Activated naive CD8-positive, alpha-beta T cell treated with anti-CD3 and anti-CD28 coated beads, Interleukin-2, amount 10 ng/mL, durations not matched to agents 7 days and 5 days (primary cell): ENCODE measurements around the gene LST1. TPM values are rescaled to one million over a fixed set of nuclear protein-coding genes. Genes with fewer than 3 reads are reported as not detected.
"Not testable (repeated sequence)": the region's sequence is repeated elsewhere in the genome, so short reads cannot be mapped to it uniquely, and the experiment has no call there.

ENCODE experiments used
- ATAC-seq: fragments of 150-1000 bp; cut with Tn5 transposase; one replicate; pipeline ENCODE4 v1.10.0; 2021; ENCODE audit warnings: low read depth, moderate library complexity
- POLR2A ChIA-PET: fragments of 350-600 bp; sonication (Branson Sonifier 250); formaldehyde crosslinking; loops from one replicate; lab custom pipeline; 2021; ENCODE audit warnings: antibody characterized with exemption; lab: Charles Lee
- DNase-seq: peaks from one replicate; pipeline ENCODE4 v3.0.0; 2021
- H3K27ac Mint-ChIP-seq: one replicate; pipeline ENCODE4 v1.8.0; 2022; ENCODE audit warnings: mild to moderate bottlenecking, mixed read lengths
- H3K27me3 Mint-ChIP-seq: one replicate; pipeline ENCODE4 v1.8.0; 2022; ENCODE audit warnings: mild to moderate bottlenecking, moderate library complexity, mixed read lengths
- H3K36me3 Mint-ChIP-seq: one replicate; pipeline ENCODE4 v1.8.0; 2021; ENCODE audit warnings: mild to moderate bottlenecking, mixed read lengths
- H3K4me1 Mint-ChIP-seq: one replicate; pipeline ENCODE4 v1.8.0; 2021; ENCODE audit warnings: mixed read lengths
- H3K4me3 Mint-ChIP-seq: one replicate; pipeline ENCODE4 v1.8.0; 2022; ENCODE audit warnings: mild to moderate bottlenecking, moderate library complexity, mixed read lengths
- H3K9me3 Mint-ChIP-seq: one replicate; pipeline ENCODE4 v1.8.0; 2021; ENCODE audit warnings: mixed read lengths
- total RNA-seq, 2 experiments: library from RNA; stranded (reverse); gene quantifications; one replicate each; pipeline ENCODE4 v1.2.3, GENCODE V29; 2021

The LST1 gene
- total RNA-seq, 2 experiments from 2014 or later, result 91.8 to 105 TPM

- POLR2A ChIA-PET, result interaction anchor here (14.1 kb wide), 1 partner anchor 10 kb away, joined by 481 read pairs; the partner anchor contains the start of genes LST1, LTB and TNF
- Mint-ChIP-seq H3K36me3 (peaks cover 26% of the 10 kb centered on the region), H3K27ac (peak overlapping the region; percentile 9), H3K4me1 (peaks cover 69% of the 10 kb centered on the region), H3K4me3 (peak overlapping the region; percentile 30)
- H3K27me3 Mint-ChIP-seq, DNase-seq, ATAC-seq, H3K9me3 Mint-ChIP-seq: not testable (repeated sequence)
These were observed 4.6 kb downstream of the LST1 start for GRCh38 chr6:31590691-31591090.

GRCh38 chr6:31592396-31592771 lies 6.3 kb downstream of the LST1 start:
- Mint-ChIP-seq H3K27me3 (no peaks in the 10 kb centered on the region), H3K4me3 (peak overlapping the region; percentile 81), H3K27ac (peak overlapping the region; percentile 89), H3K4me1 (peaks cover 62% of the 10 kb centered on the region), H3K9me3 (no peaks in the 10 kb centered on the region), H3K36me3 (peaks cover 23% of the 10 kb centered on the region)
- POLR2A ChIA-PET, result interaction anchor here (0.7 to 14.1 kb wide), 15 partner anchors 12 to 235 kb away, joined by 3 to 481 read pairs (median 5); partner anchors contain the start of genes ATP6V1G2, BAG6, DDX39B and HSPA1B
- ATAC-seq, result peak; percentile 27
- DNase-seq, result no peak

- H3K4me1 Mint-ChIP-seq, result peaks cover 49% of the 10 kb centered on the region
- DNase-seq, result no peak
These were observed 10.9 kb downstream of the LST1 start for GRCh38 chr6:31597006-31597405.

GRCh38 chr6:31607317-31607716 lies 21.2 kb downstream of the LST1 start:
- H3K27ac Mint-ChIP-seq, result no peak overlapping the region
- DNase-seq (no peak), ATAC-seq (no peak)
- H3K9me3 Mint-ChIP-seq, result no peaks in the 10 kb centered on the region
- no peaks in the 10 kb centered on the region for H3K27me3 Mint-ChIP-seq
- H3K36me3 Mint-ChIP-seq, result no peaks in the 10 kb centered on the region
- peaks cover 4% of the 10 kb centered on the region for H3K4me1 Mint-ChIP-seq
- POLR2A ChIA-PET, result interaction anchor here (1.0 kb wide), 1 partner anchor 15 kb away, joined by 3 read pairs; the partner anchor contains the start of gene NCR3
- no peak overlapping the region for H3K4me3 Mint-ChIP-seq

More at GRCh38 chr6:31597006-31597405, 10.9 kb downstream of the LST1 start:
- H3K4me3 Mint-ChIP-seq, result no peak overlapping the region
- POLR2A ChIA-PET, result interaction anchor here (0.6 to 14.1 kb wide), 8 partner anchors 17 to 102 kb away, joined by 3 to 481 read pairs (median 5); partner anchors contain the start of genes ATP6V1G2, DDX39B, LST1 and LTB
- no peaks in the 10 kb centered on the region for H3K9me3 Mint-ChIP-seq
- no peaks in the 10 kb centered on the region for H3K27me3 Mint-ChIP-seq
- no peak overlapping the region for H3K27ac Mint-ChIP-seq
- peak; percentile 50 for ATAC-seq
- no peaks in the 10 kb centered on the region for H3K36me3 Mint-ChIP-seq

- Mint-ChIP-seq H3K27me3 (no peaks in the 10 kb centered on the region), H3K9me3 (no peaks in the 10 kb centered on the region), H3K4me1 (peaks cover 10% of the 10 kb centered on the region), H3K4me3 (no peak overlapping the region), H3K27ac (no peak overlapping the region), H3K36me3 (no peaks in the 10 kb centered on the region)
- no peak for DNase-seq
- no peak for ATAC-seq
- POLR2A ChIA-PET, result interaction anchor here (1.0 kb wide), 1 partner anchor 17 kb away, joined by 3 read pairs; the partner anchor contains the start of gene NCR3
These were observed 23.7 kb downstream of the LST1 start for GRCh38 chr6:31609519-31610406.

- Mint-ChIP-seq H3K9me3 (no peaks in the 10 kb centered on the region), H3K27me3 (no peaks in the 10 kb centered on the region), H3K4me1 (peaks cover 22% of the 10 kb centered on the region), H3K27ac (no peak overlapping the region), H3K4me3 (no peak overlapping the region), H3K36me3 (no peaks in the 10 kb centered on the region)
- ATAC-seq (no peak), DNase-seq (no peak)
- POLR2A ChIA-PET, result interaction anchor here (0.6 to 1.2 kb wide), 4 partner anchors 8 to 70 kb away, joined by 3 read pairs; partner anchors contain the start of gene NCR3
These were observed 24.9 kb downstream of the LST1 start for GRCh38 chr6:31610968-31611367.

GRCh38 chr6:31614075-31614619 lies 28.1 kb downstream of the LST1 start:
- Mint-ChIP-seq H3K36me3 (peaks cover 8% of the 10 kb centered on the region), H3K4me1 (peaks cover 31% of the 10 kb centered on the region), H3K27ac (no peak overlapping the region), H3K9me3 (no peaks in the 10 kb centered on the region), H3K27me3 (no peaks in the 10 kb centered on the region), H3K4me3 (no peak overlapping the region)
- POLR2A ChIA-PET, result interaction anchor here (2.6 kb wide), 1 partner anchor 16 kb away, joined by 12 read pairs; no protein-coding TSS in a partner anchor
- no peak for DNase-seq
- no peak for ATAC-seq

GRCh38 chr6:31614684-31615578 lies 28.9 kb downstream of the LST1 start, which contains the start of gene AIF1:
Gene AIF1 (plus strand): TSS chr6:31615234. CDS start chr6:31615330, 96 bp downstream.
- no peaks in the 10 kb centered on the region for H3K9me3 Mint-ChIP-seq

GRCh38 chr6:31615748-31616147 lies 29.7 kb downstream of the LST1 start:
- Mint-ChIP-seq H3K4me3 (peak overlapping the region; percentile 94), H3K9me3 (no peaks in the 10 kb centered on the region), H3K27ac (peak overlapping the region; percentile 95), H3K27me3 (no peaks in the 10 kb centered on the region), H3K4me1 (peaks cover 33% of the 10 kb centered on the region), H3K36me3 (peaks cover 9% of the 10 kb centered on the region)
- ATAC-seq (no peak), DNase-seq (peak; percentile 47)
- POLR2A ChIA-PET, result interaction anchor here (0.5 to 2.6 kb wide), 3 partner anchors 17 to 224 kb away, joined by 3 to 12 read pairs (median 4); no protein-coding TSS in a partner anchor

More at GRCh38 chr6:31614684-31615578, 28.9 kb downstream of the LST1 start, which contains the start of gene AIF1:
- Mint-ChIP-seq H3K4me3 (peak within 1 kb of the TSS; percentile 94), H3K4me1 (peaks cover 33% of the 10 kb centered on the region), H3K27me3 (no peaks in the 10 kb centered on the region), H3K27ac (peak within 1 kb of the TSS; percentile 95), H3K36me3 (peaks cover 9% of the 10 kb centered on the region)
- POLR2A ChIA-PET, result interaction anchor here (1.5 to 2.6 kb wide), 2 partner anchors 16 to 74 kb away, joined by 4 to 12 read pairs; no protein-coding TSS in a partner anchor
- ATAC-seq (no peak), DNase-seq (no peak)

GRCh38 chr6:31617010-31617409 lies 30.9 kb downstream of the LST1 start:
- POLR2A ChIA-PET, result interaction anchor here (0.9 kb wide), 1 partner anchor 35 kb away, joined by 3 read pairs; the partner anchor contains the start of gene BAG6

GRCh38 chr6:31619805-31620585 lies 33.9 kb downstream of the LST1 start:
- peak overlapping the region; percentile 91 for H3K4me3 Mint-ChIP-seq
- ATAC-seq (peak; percentile 88), DNase-seq (peak; percentile 94)
- POLR2A ChIA-PET, result interaction anchor here (0.6 to 4.0 kb wide), 18 partner anchors 14 to 576 kb away, joined by 3 to 34 read pairs (median 3); partner anchors contain the start of genes BAG6, CSNK2B, DDX39B and LTB
- peak overlapping the region; percentile 96 for H3K27ac Mint-ChIP-seq
- H3K27me3 Mint-ChIP-seq, result no peaks in the 10 kb centered on the region
- H3K4me1 Mint-ChIP-seq, result peaks cover 40% of the 10 kb centered on the region
- H3K9me3 Mint-ChIP-seq, result no peaks in the 10 kb centered on the region
- H3K36me3 Mint-ChIP-seq, result peaks cover 22% of the 10 kb centered on the region

More at GRCh38 chr6:31617010-31617409, 30.9 kb downstream of the LST1 start:
- ATAC-seq (no peak), DNase-seq (no peak)
- no peaks in the 10 kb centered on the region for H3K9me3 Mint-ChIP-seq
- H3K4me1 Mint-ChIP-seq, result peaks cover 38% of the 10 kb centered on the region
- peak overlapping the region; percentile 95 for H3K27ac Mint-ChIP-seq
- H3K27me3 Mint-ChIP-seq, result no peaks in the 10 kb centered on the region
- H3K4me3 Mint-ChIP-seq, result peak overlapping the region; percentile 94
- peaks cover 16% of the 10 kb centered on the region for H3K36me3 Mint-ChIP-seq
